ENCODE measurements around the gene GRAP. TPM values are rescaled to one million over a fixed set of nuclear protein-coding genes. Genes with fewer than 3 reads are reported as not detected.

GRAP gene
- total and polyA plus RNA-seq, 2 donors (not counting 3 experiments of a cell fraction or from before 2014, with no cell fraction given), result 32.1 to 43.6 TPM

GRCh38 chr17:19010729-19011505 lies 35.8 kb downstream of the GRAP start:
- no peak for FAIRE-seq

More at GRCh38 chr17:19010729-19011505, 35.8 kb downstream of the GRAP start:
- no peaks in the 10 kb centered on the region for H3K79me2 ChIP-seq (ENCODE audit: control insufficient read depth, insufficient read depth, low read length)
- H4K20me1 ChIP-seq (replicated peaks; ENCODE audit: control insufficient read depth, extremely low read depth, insufficient read depth, low read length), result no peaks in the 10 kb centered on the region
- H3K36me3 ChIP-seq (ENCODE audit: control insufficient read depth in 2 of 2, extremely low read depth in 1 of 2, insufficient read depth in 2 of 2, low read length in 2 of 2), result no peaks in the 10 kb centered on the region
- TF ChIP-seq FOS (IDR thresholded peaks at IDR 0.05; ENCODE audit: borderline replicate concordance, insufficient read depth, low read length) (no peak), EZH2 (IDR thresholded peaks at IDR 0.05; ENCODE audit: borderline replicate concordance, low read depth, low read length, severe bottlenecking) (no peak), GATA2 (IDR thresholded peaks at IDR 0.05; ENCODE audit: insufficient read depth, insufficient read length, low read depth, low read length) (no peak), MAX (IDR thresholded peaks at IDR 0.05; ENCODE audit: insufficient read depth, insufficient read length) (no peak), JUN (IDR thresholded peaks at IDR 0.05; ENCODE audit: borderline replicate concordance, insufficient read depth, insufficient read length, low read depth) (no peak), MYC (IDR thresholded peaks at IDR 0.05; ENCODE audit: low read depth, low read length) (no peak), POLR2A (IDR thresholded peaks at IDR 0.05; ENCODE audit: low read depth, low read length) (no peak), POLR2AphosphoS5 (IDR thresholded peaks at IDR 0.05; ENCODE audit: insufficient read depth, low read depth, low read length) (no peak), CTCF (IDR thresholded peaks at IDR 0.05; ENCODE audit: extremely low read depth in 1 of 2, insufficient read depth in 1 of 2, low read depth in 1 of 2, low read length in 2 of 2) (no peak)
- H2AFZ ChIP-seq (ENCODE audit: low read depth, low read length), result no peak overlapping the region
- H3K9me1 ChIP-seq (replicated peaks; ENCODE audit: control insufficient read depth, extremely low read depth, insufficient read depth, low read length), result no peaks in the 10 kb centered on the region
- ChIA-PET CTCF (interaction anchor here (1.8 to 2.7 kb wide), 2 partner anchors 11 to 50 kb away, joined by 5 to 8 read pairs; no protein-coding TSS in a partner anchor), POLR2A (no interaction called here)
- H3K27me3 ChIP-seq (ENCODE audit: control insufficient read depth in 2 of 2, insufficient read depth in 2 of 2, low read length in 2 of 2), result no peaks in the 10 kb centered on the region
- dilution Hi-C loops (cut with MboI; ENCODE audit: extremely low pct_ligation_motif_present, low sequenced_read_pairs) (no loop called here), intact Hi-C loops (cut with micrococcal nuclease) (no loop called here)
- H3K9me3 ChIP-seq (replicated peaks; ENCODE audit: control insufficient read depth, insufficient read depth, low read length), result no peaks in the 10 kb centered on the region
- BruUV-seq (replicated peaks), result no TSS peak
- H3K9ac ChIP-seq (replicated peaks; ENCODE audit: extremely low read depth, insufficient read depth, low read length), result no peak overlapping the region
- DNase-seq (ENCODE audit: low read depth, low spot score), result no peak
- H3K27ac ChIP-seq (ENCODE audit: insufficient read depth, low read depth, low read length), result no peak overlapping the region
- no peak overlapping the region for H3K4me3 ChIP-seq (replicated peaks in 1 of 3; ENCODE audit: insufficient read depth in 1 of 3, low read depth in 1 of 3, low read length in 3 of 3)
- no peak overlapping the region for H3K4me2 ChIP-seq (ENCODE audit: insufficient read depth, low read length)
- peaks cover 2% of the 10 kb centered on the region for H3K4me1 ChIP-seq (ENCODE audit: control insufficient read depth, extremely low read depth, insufficient read depth, low read length)
